Vagina (tissue), 2 donors: ENCODE data around the gene ACOX3.

ENCODE experiments used
- POLR2A ChIP-seq, 2 donors: fragments of 450-650 bp; IDR thresholded peaks; one replicate each; pipeline ENCODE4 v1.6.1; 2017; ENCODE audit warnings: antibody characterized with exemption in 2 of 2, mild to moderate bottlenecking in 2 of 2, moderate library complexity in 2 of 2
- POLR2AphosphoS5 ChIP-seq, 2 donors: sonication (generic); formaldehyde crosslinking; IDR thresholded peaks; one replicate each; pipeline ENCODE4 v1.9.0; 2017; ENCODE audit warnings: antibody characterized with exemption in 2 of 2, mild to moderate bottlenecking in 2 of 2, low read depth in 1 of 2; ENCODE audit not compliant: insufficient read depth in 1 of 2
- TF ChIP-seq, protein P1 (sequence below), 3 experiments: fragments of 450-650 bp in 2 of 3; fragments of 200-600 bp in 1 of 3; sonication (generic) in 1 of 3; IDR thresholded peaks; one replicate each; pipeline ENCODE4 v1.5.1; 2017 to 2019; ENCODE audit warnings: antibody characterized with exemption in 3 of 3, mild to moderate bottlenecking in 2 of 3, moderate library complexity in 2 of 3

- TF ChIP-seq, protein P1, sequence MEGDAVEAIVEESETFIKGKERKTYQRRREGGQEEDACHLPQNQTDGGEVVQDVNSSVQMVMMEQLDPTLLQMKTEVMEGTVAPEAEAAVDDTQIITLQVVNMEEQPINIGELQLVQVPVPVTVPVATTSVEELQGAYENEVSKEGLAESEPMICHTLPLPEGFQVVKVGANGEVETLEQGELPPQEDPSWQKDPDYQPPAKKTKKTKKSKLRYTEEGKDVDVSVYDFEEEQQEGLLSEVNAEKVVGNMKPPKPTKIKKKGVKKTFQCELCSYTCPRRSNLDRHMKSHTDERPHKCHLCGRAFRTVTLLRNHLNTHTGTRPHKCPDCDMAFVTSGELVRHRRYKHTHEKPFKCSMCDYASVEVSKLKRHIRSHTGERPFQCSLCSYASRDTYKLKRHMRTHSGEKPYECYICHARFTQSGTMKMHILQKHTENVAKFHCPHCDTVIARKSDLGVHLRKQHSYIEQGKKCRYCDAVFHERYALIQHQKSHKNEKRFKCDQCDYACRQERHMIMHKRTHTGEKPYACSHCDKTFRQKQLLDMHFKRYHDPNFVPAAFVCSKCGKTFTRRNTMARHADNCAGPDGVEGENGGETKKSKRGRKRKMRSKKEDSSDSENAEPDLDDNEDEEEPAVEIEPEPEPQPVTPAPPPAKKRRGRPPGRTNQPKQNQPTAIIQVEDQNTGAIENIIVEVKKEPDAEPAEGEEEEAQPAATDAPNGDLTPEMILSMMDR (IDR thresholded peaks at IDR 0.05), result no peak
- TF ChIP-seq POLR2A (IDR thresholded peaks at IDR 0.05) (no peak), POLR2AphosphoS5 (IDR thresholded peaks at IDR 0.05; ENCODE audit: insufficient read depth in 1 of 2, low read depth in 1 of 2) (no peak)
Measured at GRCh38 chr4:8365951-8366350, 74.6 kb downstream of the ACOX3 start.
